H1 (cell line): ENCODE results near the gene LIFR. TPM values are rescaled to one million over a fixed set of nuclear protein-coding genes. Genes with fewer than 3 reads are reported as not detected.

Experiments
- CTCF ChIA-PET: fragments of 300-600 bp; sonication (Branson Sonifier 250); formaldehyde crosslinking; loops from one replicate; lab custom pipeline; 2021; ENCODE audit not compliant: partially characterized antibody; lab: Charles Lee
- POLR2A ChIA-PET: fragments of 300-600 bp; sonication (Branson Sonifier 250); formaldehyde crosslinking; loops from one replicate; lab custom pipeline; 2021; ENCODE audit warnings: inconsistent platforms; ENCODE audit not compliant: partially characterized antibody; lab: Charles Lee
- DNase-seq, 2 experiments: peaks; one replicate each; pipeline versions ENCODE4 v3.0.0 to v3.0.0-alpha.2; 2010 to 2022; ENCODE audit warnings: low spot score in 2 of 2, low read depth in 1 of 2, mixed read lengths in 1 of 2
- FAIRE-seq: peaks from 2 replicates; lab custom pipeline; 2011; peaks lifted over from hg19 to GRCh38; lab: Jason Lieb, UNC
- H2AFZ ChIP-seq: 2 replicates; pipeline ENCODE4 v1.8.1; 2012; ENCODE audit warnings: low read length, inconsistent platforms
- H2AK5ac ChIP-seq: 2 replicates; pipeline ENCODE4 v1.6.1; 2013; ENCODE audit warnings: low read depth, low read length
- H2BK120ac ChIP-seq: replicated peaks from 2 replicates; pipeline ENCODE3; 2013; ENCODE audit warnings: low read depth, low read length, inconsistent platforms
- H2BK12ac ChIP-seq: 2 replicates; pipeline ENCODE4 v1.6.1; 2013; ENCODE audit warnings: low read depth, low read length
- H2BK15ac ChIP-seq: 2 replicates; pipeline ENCODE4 v1.6.1; 2013; ENCODE audit warnings: low read length
- H2BK20ac ChIP-seq: 2 replicates; pipeline ENCODE4 v1.6.1; 2013; ENCODE audit warnings: low read length
- H2BK5ac ChIP-seq: 2 replicates; pipeline ENCODE4 v1.6.1; 2013; ENCODE audit warnings: low read depth, low read length
- H3K14ac ChIP-seq: 2 replicates; pipeline ENCODE4 v1.6.1; 2013; ENCODE audit warnings: inconsistent platforms; ENCODE audit not compliant: insufficient read length
- H3K18ac ChIP-seq: 2 replicates; pipeline ENCODE4 v1.6.1; 2013; ENCODE audit warnings: low read length; ENCODE audit errors: extremely low read depth
- H3K23ac ChIP-seq: 2 replicates; pipeline ENCODE4 v1.6.1; 2013; ENCODE audit warnings: inconsistent platforms; ENCODE audit not compliant: insufficient read length
- H3K23me2 ChIP-seq: 2 replicates; pipeline ENCODE4 v1.6.1; 2013; ENCODE audit warnings: low read depth, low read length
- H3K27ac ChIP-seq: 2 replicates; pipeline ENCODE4 v1.6.1; 2011; ENCODE audit warnings: low read depth, low read length, inconsistent platforms
- H3K27me3 ChIP-seq, 4 experiments: replicated peaks in 1 of 4; 1 replicate in 1 of 4; 2 replicates in 3 of 4; pipeline versions ENCODE4 v1.6.1 to v1.8.1; 2011 to 2013; ENCODE audit warnings: low read length in 3 of 4, mild to moderate bottlenecking in 3 of 4, inconsistent platforms in 2 of 4, mixed read lengths in 2 of 4, moderate library complexity in 1 of 4; ENCODE audit not compliant: control insufficient read depth in 3 of 4, insufficient read depth in 3 of 4; ENCODE audit errors: extremely low read depth in 1 of 4
- H3K36me3 ChIP-seq, 4 experiments: 2 replicates each; pipeline versions ENCODE4 v1.6.1 to v1.8.1; 2011 to 2013; ENCODE audit warnings: mild to moderate bottlenecking in 4 of 4, low read length in 3 of 4, moderate library complexity in 2 of 4, control low read depth in 1 of 4, inconsistent platforms in 1 of 4; ENCODE audit not compliant: insufficient read depth in 4 of 4, control insufficient read depth in 2 of 4
- H3K4ac ChIP-seq: replicated peaks from 2 replicates; pipeline ENCODE3; 2013; ENCODE audit warnings: low read length, low read depth, mixed read lengths, inconsistent platforms; ENCODE audit not compliant: insufficient read length
- H3K4me1 ChIP-seq, 4 experiments: replicated peaks in 1 of 4; 1 replicate in 1 of 4; 2 replicates in 3 of 4; pipeline versions ENCODE4 v1.6.1 to v1.8.1; 2011 to 2013; ENCODE audit warnings: low read length in 3 of 4, inconsistent platforms in 2 of 4, mixed read lengths in 1 of 4; ENCODE audit not compliant: insufficient read depth in 4 of 4, control insufficient read depth in 3 of 4
- H3K4me2 ChIP-seq, 2 experiments: 2 replicates each; pipeline versions ENCODE4 v1.6.1 to v1.8.1; 2011 to 2013; ENCODE audit warnings: low read depth in 2 of 2, low read length in 2 of 2, control low read depth in 1 of 2, inconsistent platforms in 1 of 2, mild to moderate bottlenecking in 1 of 2; ENCODE audit not compliant: insufficient read depth in 1 of 2
- H3K4me3 ChIP-seq, 4 experiments: fragments of 200-600, 300-600 bp in 1 of 4; sonication (generic), shearing (Covaris generic), sonication (Bioruptor Twin) in 1 of 4; 2 replicates each; pipeline versions ENCODE4 v1.5.1 to v1.8.1; 2011 to 2016; ENCODE audit warnings: low read length in 4 of 4, low read depth in 3 of 4, control low read depth in 2 of 4, inconsistent platforms in 2 of 4, mild to moderate bottlenecking in 2 of 4, mixed read lengths in 1 of 4, moderate library complexity in 1 of 4; ENCODE audit not compliant: insufficient read depth in 2 of 4; ENCODE audit errors: extremely low read depth in 1 of 4
- H3K56ac ChIP-seq: replicated peaks from 2 replicates; pipeline ENCODE3; 2013; ENCODE audit warnings: low read depth, mild to moderate bottlenecking, mixed read lengths, low read length, inconsistent platforms; ENCODE audit not compliant: insufficient read length
- H3K79me1 ChIP-seq: 2 replicates; pipeline ENCODE4 v1.6.1; 2013; ENCODE audit warnings: low read depth, low read length, control low read depth
- H3K79me2 ChIP-seq, 2 experiments: 2 replicates each; pipeline versions ENCODE4 v1.6.1 to v1.8.1; 2012 to 2013; ENCODE audit warnings: low read length in 2 of 2, mild to moderate bottlenecking in 2 of 2, inconsistent platforms in 1 of 2; ENCODE audit not compliant: insufficient read depth in 2 of 2, control insufficient read depth in 1 of 2
- H3K9ac ChIP-seq, 4 experiments: replicated peaks in 1 of 4; 1 replicate in 1 of 4; 2 replicates in 3 of 4; pipeline versions ENCODE4 v1.6.1 to v1.8.1; 2011 to 2013; ENCODE audit warnings: low read depth in 3 of 4, low read length in 3 of 4, control low read depth in 2 of 4, mild to moderate bottlenecking in 2 of 4, moderate library complexity in 2 of 4, inconsistent platforms in 1 of 4; ENCODE audit errors: extremely low read depth in 1 of 4
- H3K9me3 ChIP-seq, 2 experiments: 2 replicates each; pipeline versions ENCODE4 v1.6.1 to v1.8.1; 2012 to 2013; ENCODE audit warnings: mild to moderate bottlenecking in 2 of 2, moderate library complexity in 2 of 2, control low read depth in 1 of 2, inconsistent platforms in 1 of 2, low read depth in 1 of 2, low read length in 1 of 2, mixed read lengths in 1 of 2; ENCODE audit not compliant: insufficient read depth in 2 of 2
- H4K20me1 ChIP-seq, 2 experiments: replicated peaks in 1 of 2; 2 replicates each; pipeline versions ENCODE3 to v1.8.1; 2011 to 2013; ENCODE audit warnings: inconsistent platforms in 2 of 2, low read length in 2 of 2, mild to moderate bottlenecking in 1 of 2; ENCODE audit not compliant: insufficient read depth in 2 of 2, control insufficient read depth in 1 of 2
- H4K5ac ChIP-seq: 2 replicates; pipeline ENCODE4 v1.6.1; 2013; ENCODE audit warnings: low read length, low read depth, mixed read lengths, inconsistent platforms; ENCODE audit not compliant: insufficient read length
- H4K8ac ChIP-seq: 2 replicates; pipeline ENCODE4 v1.8.0; 2013; ENCODE audit warnings: mild to moderate bottlenecking, moderate library complexity, low read length, inconsistent platforms; ENCODE audit not compliant: insufficient read depth; ENCODE audit errors: extremely low read depth
- H4K91ac ChIP-seq: replicated peaks from 2 replicates; pipeline ENCODE3; 2013; ENCODE audit warnings: low read length, mixed read lengths, inconsistent platforms; ENCODE audit not compliant: insufficient read length
- CHD1 ChIP-seq: IDR thresholded peaks from 2 replicates; pipeline ENCODE4 v1.6.1; 2012; ENCODE audit warnings: low read depth, low read length, improper control_type of control experiment
- CTBP2 ChIP-seq: IDR thresholded peaks from 2 replicates; pipeline ENCODE4 v1.7.0; 2011; ENCODE audit warnings: borderline replicate concordance, mild to moderate bottlenecking, moderate library complexity, mixed read lengths, low read length; ENCODE audit not compliant: insufficient read depth, insufficient read length
- HDAC6 ChIP-seq: IDR thresholded peaks from one replicate; pipeline ENCODE4 v1.7.1; 2012; ENCODE audit warnings: low read depth, mild to moderate bottlenecking, inconsistent platforms, low read length, moderate library complexity
- JUND ChIP-seq: IDR thresholded peaks from 2 replicates; pipeline ENCODE4 v1.6.1; 2011; ENCODE audit warnings: mild to moderate bottlenecking, improper control_type of control experiment, low read length
- KDM5A ChIP-seq: fragments of 200-600 bp; IDR thresholded peaks from 2 replicates; pipeline ENCODE4 v1.7.1; 2012; ENCODE audit warnings: mild to moderate bottlenecking, low read length, inconsistent platforms, mixed read lengths
- RFX5 ChIP-seq: IDR thresholded peaks from 2 replicates; pipeline ENCODE4 v1.6.1; 2011; ENCODE audit warnings: low read depth, low read length, improper control_type of control experiment, borderline replicate concordance
- SP2 ChIP-seq: IDR thresholded peaks from 2 replicates; pipeline ENCODE4 v1.6.1; 2012; ENCODE audit warnings: mild to moderate bottlenecking, low read length, inconsistent platforms
- SP4 ChIP-seq: IDR thresholded peaks from 2 replicates; pipeline ENCODE4 v1.6.1; 2012; ENCODE audit warnings: low read length, inconsistent platforms
- TBP ChIP-seq: IDR thresholded peaks from 2 replicates; pipeline ENCODE4 v1.6.1; 2011; ENCODE audit warnings: low read depth, low read length, improper control_type of control experiment
- YY1 ChIP-seq: IDR thresholded peaks from 2 replicates; pipeline ENCODE4 v1.6.1; 2011; ENCODE audit warnings: low read depth, mild to moderate bottlenecking, low read length
- WGBS, 2 experiments: shearing (Covaris generic) in 1 of 2; methylation state at CpG; one replicate each; pipeline versions ENCODE4 v1.1.6 to v1.1.7; 2013 to 2015; ENCODE audit warnings: low lambda C conversion rate in 2 of 2, mixed read lengths in 2 of 2, inconsistent platforms in 1 of 2, low coverage in 1 of 2, missing lambda C conversion rate in 1 of 2; ENCODE audit not compliant: insufficient replicate concordance in 2 of 2, insufficient coverage in 1 of 2, insufficient read length in 1 of 2; ENCODE audit errors: extremely low coverage in 1 of 2, missing lambda C conversion rate in 1 of 2; 5-methylcytosine and 5-hydroxymethylcytosine counted together
- polyA plus RNA-seq, 7 experiments: library from polyadenylated mRNA; depleted of rRNA in 3 of 7; stranded (reverse) in 5 of 7; unstranded in 2 of 7; fragments of >200 nt in 5 of 7; fragments of 200-250 nt in 2 of 7; gene quantifications; 1 replicate in 5 of 7; 2 replicates in 1 of 7; 4 replicates in 1 of 7; pipeline versions ENCODE4 v1.2.1 to v1.2.3, GENCODE V29; 2011 to 2013; ENCODE audit warnings: missing spikeins in 2 of 7, mixed read lengths in 2 of 7
- total RNA-seq: library from RNA; stranded (reverse); fragmentation: NEBNext Ultra II Directional; extraction: Animal tissue kit (Norgen Biotek cat#: 25700); gene quantifications from 2 replicates; pipeline ENCODE4 v1.2.1, GENCODE V29; 2021

The LIFR gene
- total and polyA plus RNA-seq, 2 of the 8 experiments (the other 6 are each of a cell fraction or from before 2014, with no cell fraction given) = 2.0 to 18.9 TPM

GRCh38 chr5:38546691-38547146 lies 9.7 kb downstream of the LIFR start:
- Histone ChIP-seq H3K4me1 (peaks cover 0 to 2% (median 0%) of the 10 kb centered on the region in 4 experiments; a peak in 1 of 7 replicates), H4K5ac (no peak overlapping the region), H3K36me3 (no peaks in the 10 kb centered on the region), H3K79me2 (peaks cover 0 to 66% of the 10 kb centered on the region in 2 experiments), H2BK5ac (no peak overlapping the region), H3K23ac (no peak overlapping the region), H3K56ac (no peak overlapping the region), H3K14ac (no peak overlapping the region), H3K23me2 (no peaks in the 10 kb centered on the region; the same call in 1 of the 2 replicates), H3K27ac (no peak overlapping the region), H3K18ac (no peak overlapping the region), H3K27me3 (no peaks in the 10 kb centered on the region), H2BK12ac (no peak overlapping the region), H3K9ac (no peak overlapping the region), H2BK15ac (no peak overlapping the region), H2BK120ac (no peak overlapping the region), H2BK20ac (no peak overlapping the region), H3K4ac (no peak overlapping the region), H4K20me1 (no peaks in the 10 kb centered on the region), H2AK5ac (no peak overlapping the region), H2AFZ (no peak overlapping the region), H3K4me3 (no peak overlapping the region), H4K8ac (no peak overlapping the region), H3K9me3 (no peaks in the 10 kb centered on the region), H3K79me1 (peaks cover 11% of the 10 kb centered on the region), H3K4me2 (no peak overlapping the region), H4K91ac (no peak overlapping the region)
- FAIRE-seq (no peak), DNase-seq (no peak)
- ChIA-PET CTCF (interaction anchor here (0.8 to 1.3 kb wide), 3 partner anchors 9 to 105 kb away, joined by 3 to 5 read pairs (median 3); partner anchors contain the start of gene LIFR), POLR2A (interaction anchor here (1.0 kb wide), 1 partner anchor 8 kb away, joined by 4 read pairs; no protein-coding TSS in a partner anchor)
- WGBS, 2 experiments = 87% methylated on average over 2 of the region's 2 CpGs; no CpG with 5 or more reads in 1 of the 2 experiments
- TF ChIP-seq SP4 (no peak), CHD1 (no peak), KDM5A (no peak), SP2 (no peak), HDAC6 (no peak), JUND (no peak), TBP (no peak), CTBP2 (no peak), YY1 (no peak), RFX5 (no peak)
